NCI-H1694 treated with DMSO at 0.1 percent for 48 hours (cell line): ENCODE data around the gene PRPF19.
A peak's percentile ranks its signal among the peaks of the same experiment; 100 is the strongest.
"Not testable (repeated sequence)": the region's sequence is repeated elsewhere in the genome, so short reads cannot be mapped to it uniquely, and the experiment has no call there.

Experiments
- DNase-seq: peaks from one replicate; lab custom pipeline; 2025; lab: John Stamatoyannopoulos, UW

The PRPF19 gene

DNA sequence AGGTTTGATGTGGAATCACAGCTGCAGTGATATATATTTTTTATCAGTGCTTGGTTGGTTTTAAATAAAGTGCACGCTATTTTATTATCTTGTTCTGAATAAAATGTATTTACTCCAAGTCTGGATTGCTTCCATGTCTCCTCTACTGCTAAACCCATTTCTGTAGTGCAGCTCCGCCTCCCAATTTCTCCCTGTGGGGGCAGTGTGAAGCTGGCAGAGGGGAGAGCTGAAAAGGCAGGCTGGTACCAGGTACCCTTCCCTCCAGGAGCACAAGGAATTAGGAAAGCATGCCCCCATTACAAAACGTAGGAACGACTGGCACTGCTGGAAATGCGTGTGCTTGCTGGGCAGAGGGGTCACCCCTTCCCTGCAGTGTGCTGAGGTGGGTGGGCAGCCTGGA lies 16.9 kb upstream of the PRPF19 start:
- no peak for DNase-seq

DNA sequence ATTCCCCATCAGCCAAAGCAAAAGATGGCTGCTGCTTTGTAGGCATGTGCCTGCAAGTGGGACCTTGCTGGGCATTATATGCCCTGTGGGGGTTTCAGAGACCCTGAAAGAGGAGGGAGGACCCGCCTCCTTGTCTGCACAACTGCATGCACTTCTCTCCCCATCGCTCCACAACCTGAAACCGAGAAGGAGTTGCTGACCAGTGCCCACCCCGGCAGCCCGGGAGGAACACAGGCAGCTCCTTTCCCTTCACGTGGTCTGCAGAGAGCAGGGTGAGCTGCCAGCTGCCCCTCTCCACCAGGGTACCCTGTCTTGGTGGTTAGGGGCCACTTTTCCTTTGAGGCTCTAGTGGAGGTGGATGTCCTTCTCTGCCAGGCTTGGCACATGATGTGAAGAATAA lies 16.5 kb upstream of the PRPF19 start:
- no peak for DNase-seq

DNA sequence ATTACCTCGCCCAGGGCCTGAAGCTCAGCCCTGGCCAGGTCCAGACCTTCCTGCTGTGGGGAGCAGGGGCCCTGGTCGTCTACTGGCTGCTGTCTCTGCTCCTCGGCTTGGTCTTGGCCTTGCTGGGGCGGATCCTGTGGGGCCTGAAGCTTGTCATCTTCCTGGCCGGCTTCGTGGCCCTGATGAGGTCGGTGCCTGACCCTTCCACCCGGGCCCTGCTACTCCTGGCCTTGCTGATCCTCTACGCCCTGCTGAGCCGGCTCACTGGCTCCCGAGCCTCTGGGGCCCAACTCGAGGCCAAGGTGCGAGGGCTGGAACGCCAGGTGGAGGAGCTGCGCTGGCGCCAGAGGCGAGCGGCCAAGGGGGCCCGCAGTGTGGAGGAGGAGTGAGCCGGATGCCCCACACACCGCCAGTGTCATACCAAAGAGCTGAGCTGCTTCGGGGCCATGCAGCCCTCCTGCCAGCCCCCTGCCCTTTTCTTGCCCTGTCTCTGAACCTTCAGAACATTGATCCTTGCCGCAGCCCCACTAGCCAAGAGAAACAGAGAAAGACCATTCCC lies 15.5 kb upstream of the PRPF19 start:
- no peak for DNase-seq

DNA sequence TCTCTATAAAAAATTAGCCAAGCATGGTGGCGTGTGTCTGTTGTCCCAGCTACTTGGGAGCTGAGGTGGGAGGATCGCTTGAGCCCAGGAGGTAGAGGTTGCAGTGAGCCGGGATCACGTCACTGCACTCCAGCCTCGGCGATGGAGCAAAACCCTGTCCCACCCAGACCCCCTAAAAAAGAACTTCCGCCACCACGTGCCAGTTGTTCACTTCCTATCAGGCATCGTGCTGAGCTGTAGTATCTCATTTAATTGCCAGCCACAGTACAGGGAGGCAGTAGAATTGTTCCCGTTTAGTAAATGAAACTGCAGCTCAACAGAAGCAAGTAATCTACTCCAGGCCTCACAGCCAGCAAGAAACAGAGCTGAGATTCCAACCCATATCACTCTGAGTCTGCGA lies 14.9 kb upstream of the PRPF19 start:
- no peak for DNase-seq

DNA sequence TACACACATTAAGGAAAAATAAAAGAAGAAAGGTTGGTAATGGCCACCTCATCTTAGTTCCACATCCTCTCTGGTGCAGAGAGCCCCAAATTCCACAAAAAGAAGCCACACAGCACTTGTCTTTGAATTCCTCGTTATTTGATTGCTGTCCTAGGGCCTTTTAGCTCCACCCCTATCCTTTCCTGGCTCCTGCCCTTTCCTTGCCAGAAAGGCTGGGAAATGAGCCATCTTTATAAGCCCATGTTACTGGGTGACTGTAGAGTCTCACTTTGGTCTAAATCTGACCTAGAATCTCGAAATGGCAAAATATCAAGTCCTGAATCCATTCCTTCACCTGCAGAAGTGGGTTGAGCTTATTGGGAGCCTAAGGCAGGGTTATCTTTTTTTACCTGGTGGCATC lies 13.6 kb upstream of the PRPF19 start:
- DNase-seq, result no peak

DNA sequence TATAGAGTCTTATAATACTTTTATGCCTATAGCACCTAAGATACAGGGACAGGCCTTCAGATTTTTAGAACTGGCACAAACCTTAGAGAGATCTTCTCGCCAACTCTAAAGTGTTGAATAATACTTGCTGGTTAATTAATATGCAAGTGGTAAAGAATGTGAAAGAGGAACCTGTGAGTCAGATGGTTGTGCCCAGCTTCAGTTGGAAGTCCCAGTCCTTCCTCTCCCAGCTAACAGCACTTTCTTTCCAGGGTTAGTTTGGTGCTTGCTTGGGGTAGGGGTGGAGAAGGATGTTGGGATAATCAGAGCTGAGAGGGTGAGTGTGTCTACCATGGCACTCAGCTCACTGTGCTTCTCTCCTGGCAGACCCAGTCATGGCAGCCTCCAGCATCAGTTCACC lies 12.9 kb upstream of the PRPF19 start:
- DNase-seq, result no peak

DNA sequence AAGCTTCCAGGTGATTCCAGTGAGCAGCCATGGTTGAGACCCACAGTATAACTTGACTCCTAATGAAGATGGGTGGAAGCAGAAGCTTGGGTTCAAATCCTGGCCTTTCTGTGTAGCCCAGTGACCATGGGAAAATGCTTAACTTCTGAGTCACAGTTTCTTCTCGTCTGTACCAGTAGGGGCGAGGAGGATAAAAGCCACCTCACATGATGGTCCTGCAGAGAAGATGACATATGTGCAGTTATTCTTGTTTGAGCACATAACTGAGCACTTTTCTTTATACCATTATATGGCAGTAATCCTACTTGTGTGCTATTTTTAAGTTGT lies 12.5 kb upstream of the PRPF19 start:
- DNase-seq, result no peak

DNA sequence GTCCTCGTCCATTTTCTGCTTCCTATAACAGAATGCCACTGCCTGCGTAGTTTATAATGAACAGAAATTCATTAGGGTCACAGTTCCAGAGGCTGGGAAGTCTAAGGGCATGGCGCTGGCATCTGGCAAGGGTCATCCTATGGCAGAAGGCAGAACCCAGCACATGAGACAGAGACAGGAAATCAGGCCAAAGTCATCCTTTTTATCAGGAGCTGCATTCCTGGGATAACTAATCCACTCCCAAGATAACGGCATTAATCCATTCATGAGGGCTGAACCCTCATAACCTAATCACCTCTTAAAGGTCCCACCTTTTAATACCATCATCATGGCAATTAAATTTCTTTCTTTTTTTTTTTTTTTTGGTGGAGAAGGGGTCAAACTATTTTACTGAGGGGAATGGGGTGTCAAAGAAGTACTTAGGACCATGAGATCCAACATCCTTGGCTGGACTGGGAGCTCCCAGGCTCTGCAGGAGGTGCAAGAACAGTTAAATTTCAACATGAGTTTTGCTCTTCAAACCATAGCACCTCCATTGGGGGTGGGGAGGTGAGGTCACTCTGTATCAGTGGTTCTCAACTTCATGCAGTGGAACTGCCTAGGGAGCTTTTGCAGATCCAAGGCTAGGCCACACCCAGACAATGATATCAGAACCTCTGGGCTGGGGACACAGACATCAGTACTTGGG lies 12.0 kb upstream of the PRPF19 start:
- DNase-seq, result no peak

DNA sequence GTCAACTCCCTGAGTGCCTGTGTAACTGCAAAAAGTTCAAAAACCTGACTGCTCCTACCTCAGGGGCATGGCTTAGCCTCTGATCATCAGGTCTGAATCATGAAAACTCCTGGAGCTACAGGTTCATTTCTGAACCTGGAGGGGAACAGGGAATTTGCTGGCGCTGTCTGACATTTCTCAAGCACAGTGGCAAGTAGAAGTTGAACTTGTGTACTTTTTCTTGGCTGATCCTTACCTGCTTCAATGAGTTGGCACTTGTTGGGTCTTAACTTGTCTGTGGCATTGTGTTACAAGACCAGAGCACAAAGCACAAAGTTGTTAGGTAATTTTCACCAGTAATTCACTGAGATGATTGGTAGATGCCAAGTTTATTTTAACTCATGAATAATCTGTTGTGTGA lies 10.9 kb upstream of the PRPF19 start:
- DNase-seq, result no peak

DNA sequence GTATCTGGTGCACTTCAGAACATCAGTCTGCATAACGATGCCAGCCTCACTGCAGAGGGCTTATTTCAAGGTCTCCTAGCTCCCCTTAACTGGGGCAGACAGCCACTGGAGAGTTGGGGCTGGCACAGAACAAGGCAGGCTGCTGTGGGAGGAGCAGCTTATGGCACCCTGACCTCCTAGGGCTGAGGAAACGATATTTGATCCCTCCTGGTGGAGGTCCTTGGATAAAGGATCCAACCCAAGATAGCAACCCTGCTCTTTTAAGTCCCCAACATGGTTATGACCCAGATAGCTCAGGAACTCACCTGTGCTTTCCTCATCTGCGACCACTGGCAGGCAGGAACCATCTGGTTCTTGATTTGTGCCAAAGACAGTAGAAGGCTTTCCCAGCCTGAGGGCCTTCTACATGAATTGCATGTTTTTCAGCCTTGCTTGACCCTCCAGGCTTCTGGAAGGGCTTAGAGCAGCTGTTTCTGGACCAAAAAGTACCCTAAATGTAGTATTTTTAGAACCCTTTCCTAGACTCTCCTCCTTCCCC lies 10.4 kb upstream of the PRPF19 start:
- DNase-seq, result no peak

DNA sequence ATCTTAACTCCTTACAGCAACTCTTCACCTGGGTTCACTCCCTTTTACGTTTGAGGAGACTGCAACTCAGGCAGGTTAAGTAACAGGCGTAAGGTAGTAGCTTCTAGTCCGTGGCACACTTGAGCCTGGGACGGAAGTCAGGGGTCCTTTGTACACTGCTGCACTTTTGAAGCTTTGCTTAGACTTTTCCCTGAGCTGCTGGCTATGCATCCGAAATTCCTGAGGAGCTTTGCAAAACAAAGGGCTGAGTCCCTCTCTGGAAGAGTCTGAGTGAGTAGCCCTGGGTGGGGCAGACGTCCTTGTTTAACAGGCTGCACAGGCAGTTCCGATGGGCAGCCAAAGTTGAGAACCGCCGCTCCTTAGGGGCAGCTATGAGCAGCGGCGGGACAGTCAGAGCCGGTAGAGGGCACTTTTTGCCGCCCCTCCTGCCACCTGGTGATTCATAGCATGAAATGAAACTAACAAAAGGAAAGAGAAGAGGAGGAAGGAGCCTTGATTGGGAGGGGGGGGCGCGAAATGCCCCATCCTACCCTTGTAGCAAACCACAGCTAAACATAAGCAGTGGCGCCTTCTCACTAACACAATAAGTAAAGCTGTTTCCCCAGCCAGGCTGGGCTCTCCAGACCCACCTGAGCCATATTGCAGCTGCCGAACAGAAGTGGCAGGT lies 9.0 kb upstream of the PRPF19 start:
- no peak for DNase-seq

DNA sequence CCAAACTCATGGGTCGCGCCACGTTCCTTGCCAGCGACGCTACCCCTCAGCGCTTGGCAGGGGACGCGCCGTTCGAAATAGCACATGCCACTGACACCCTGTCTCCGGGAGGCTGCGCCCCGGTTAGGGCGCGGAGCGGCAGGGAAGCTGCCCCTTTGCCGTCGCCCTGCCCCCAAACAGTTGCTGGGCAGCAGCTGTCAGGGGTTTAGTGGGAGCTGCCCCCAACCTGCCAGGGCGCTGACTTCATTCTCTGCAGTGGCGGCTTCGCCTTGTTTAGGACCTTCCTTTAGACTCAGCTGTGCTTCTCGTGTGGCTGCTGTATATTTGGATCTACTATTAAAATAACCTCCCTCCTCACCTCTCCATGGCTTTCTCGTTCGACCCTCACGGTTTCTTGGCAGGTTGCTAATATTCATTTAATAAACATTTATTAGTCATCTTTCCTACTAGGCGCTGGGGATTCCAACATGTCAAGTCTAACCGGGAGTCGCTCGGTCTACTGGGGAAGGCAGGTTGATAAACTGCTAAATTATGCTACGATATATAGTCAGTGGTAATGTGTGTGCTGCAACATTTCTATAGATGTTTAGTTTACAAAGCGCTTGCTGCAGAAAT lies 8.4 kb upstream of the PRPF19 start:
- DNase-seq, result no peak

DNA sequence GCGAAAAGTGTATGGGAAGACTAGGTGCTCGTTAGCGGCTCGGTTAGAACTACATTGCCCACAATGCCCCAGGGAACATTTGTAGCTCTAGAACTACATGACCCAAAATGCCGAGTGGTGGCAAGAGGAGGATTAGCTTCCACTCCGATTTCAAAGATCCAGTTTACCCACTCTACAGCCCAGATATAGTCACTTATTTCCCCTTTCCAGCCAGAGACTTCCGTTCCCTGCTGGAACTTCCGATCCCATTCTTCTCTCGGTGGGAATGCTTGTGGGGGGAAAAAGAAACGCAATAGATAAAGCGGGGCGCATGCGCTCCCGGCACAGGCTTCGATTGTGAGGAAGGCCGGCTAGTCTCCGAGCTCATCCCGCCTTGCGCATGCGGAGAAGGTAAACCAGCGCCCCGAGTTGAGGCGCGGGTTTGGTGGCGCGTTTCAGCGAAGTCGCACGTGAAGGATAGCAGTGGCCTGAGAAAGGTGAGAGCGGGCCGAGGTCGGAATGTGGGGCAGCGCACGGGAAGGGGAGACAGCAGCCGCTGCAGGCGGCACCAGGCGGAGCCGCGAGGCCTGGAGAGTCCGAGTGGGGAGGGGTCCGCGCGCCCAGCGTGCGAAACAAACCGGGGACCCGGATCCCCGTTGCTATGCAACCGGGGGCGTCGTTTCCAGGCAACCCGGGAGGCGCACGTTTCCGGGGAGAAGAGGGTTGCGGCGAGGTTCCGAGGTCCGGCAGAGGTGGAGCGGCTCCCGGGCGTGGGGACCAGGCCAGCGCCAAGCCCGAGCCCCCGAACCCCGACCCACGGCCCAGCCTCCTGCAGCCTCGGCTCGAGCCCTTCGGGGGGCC lies 7.6 kb upstream of the PRPF19 start, which contains the start of gene TMEM109:
Gene TMEM109, plus strand, starts transcription at position 366 of the 840 bp plus-strand sequence. CDS start 5,536 bp downstream, outside the sequence.
- peak; percentile 92 for DNase-seq

DNA sequence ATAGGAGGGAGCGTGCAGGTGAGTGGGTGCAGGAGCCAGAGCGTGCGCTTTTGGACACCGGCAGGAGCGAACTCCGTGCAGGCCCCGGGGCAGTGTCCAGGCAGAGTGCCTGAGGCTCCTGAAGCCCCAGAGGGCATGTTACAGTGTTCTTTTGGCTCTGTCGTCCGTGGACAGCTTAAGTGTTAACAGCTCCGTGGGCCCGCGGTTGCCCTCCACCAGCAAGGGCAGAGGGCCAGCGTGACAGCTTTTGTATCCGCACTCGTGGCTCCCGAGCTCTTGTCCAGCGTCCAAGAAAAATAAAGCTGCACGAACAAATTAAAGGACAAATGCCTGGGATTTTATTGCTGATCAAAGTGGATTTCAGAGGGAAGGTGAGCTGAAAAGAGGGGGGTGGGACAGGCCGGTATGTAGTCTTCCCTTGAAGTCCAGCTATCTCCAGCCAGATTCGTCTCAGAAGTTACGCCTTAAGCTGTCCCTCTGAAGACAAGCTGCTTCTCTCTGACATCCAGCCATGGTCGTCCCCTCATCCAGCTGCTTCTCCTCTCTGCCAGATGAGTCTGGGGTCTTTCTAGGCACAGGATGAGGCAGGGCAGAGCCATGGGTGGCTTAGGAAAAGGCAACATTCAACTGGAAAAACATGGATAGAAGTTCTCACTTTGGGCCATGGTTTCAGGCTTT lies 6.6 kb upstream of the PRPF19 start:
- DNase-seq, result no peak

DNA sequence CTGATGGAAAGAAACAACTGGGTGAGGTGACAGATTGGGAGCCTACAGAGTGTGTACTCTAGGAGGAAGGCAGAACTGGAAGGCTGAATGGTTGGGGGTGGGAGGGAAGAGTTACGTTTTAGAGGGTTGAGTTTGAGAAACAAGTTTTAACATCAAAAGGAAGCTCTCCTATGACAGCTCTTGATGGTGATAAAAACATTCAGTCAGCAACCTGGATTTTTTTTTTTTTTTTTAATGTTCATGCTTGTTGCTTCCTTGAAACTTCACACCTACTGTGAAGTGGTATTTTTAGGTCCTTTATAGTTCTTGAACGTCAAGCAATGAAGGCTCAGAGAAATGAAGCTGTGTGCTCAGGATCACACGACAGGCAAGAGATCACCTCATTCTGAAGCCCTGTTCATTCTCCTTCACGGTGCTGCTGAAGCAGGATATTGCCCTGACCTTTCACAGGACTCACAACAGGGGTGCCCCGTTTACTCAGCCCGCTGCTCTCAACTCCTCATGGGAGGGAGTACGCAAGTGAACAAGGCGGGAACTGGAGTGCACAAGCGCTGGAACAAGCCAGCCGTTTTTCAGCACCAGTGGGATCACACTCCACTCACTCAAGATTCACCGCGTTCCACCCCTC lies 6.0 kb upstream of the PRPF19 start:
- DNase-seq, result no peak

DNA sequence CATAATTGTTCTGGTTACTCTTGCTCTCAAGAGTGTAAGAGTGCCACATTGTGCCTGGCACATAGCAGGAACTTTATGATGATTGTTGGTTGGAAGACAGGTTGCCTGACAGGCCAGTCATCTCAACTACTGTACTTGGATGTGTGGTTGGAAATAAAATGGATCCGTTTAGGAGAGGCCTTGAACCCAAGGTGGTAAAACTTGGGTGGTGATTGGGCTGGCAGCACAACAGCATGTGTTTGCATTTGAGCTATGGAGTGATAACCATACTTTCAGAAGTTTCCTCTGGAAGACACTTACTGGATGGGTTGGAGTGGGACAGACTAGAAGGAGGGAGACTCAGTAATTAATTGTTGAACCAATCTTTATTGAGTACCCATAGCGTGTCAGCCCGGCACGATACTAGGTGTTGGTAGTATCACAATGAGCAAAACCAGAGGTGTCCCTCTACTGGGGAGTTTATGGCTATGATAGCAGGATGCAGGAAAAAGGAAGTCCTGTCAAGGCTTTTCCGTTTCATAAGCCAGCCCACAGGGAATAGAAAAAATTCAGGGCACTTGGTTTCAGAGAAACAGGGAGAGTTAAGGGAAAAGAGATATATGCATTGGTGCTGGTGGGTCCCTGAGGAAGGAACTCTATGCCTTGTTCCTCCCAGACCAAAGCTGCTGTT lies 4.5 kb upstream of the PRPF19 start:
- DNase-seq, result no peak

DNA sequence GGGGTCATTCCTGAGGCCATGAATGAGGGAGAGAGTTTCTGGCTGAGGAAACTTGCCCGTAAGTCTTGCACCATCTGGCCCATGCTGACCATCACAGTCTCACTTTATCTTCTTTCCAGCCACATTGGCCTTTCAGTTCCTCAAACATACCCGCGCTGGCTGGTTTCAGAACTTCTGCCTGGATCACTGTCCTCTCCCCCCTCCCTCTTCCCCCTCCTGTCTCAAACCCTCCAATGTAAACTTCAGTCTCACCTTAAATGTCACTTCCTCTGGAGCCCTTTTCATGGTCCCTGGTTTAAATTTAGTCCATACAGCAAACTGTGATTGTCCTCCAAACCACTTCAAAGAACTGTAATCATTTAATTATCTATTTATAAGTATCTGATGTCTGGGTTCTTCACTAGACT lies 3.9 kb upstream of the PRPF19 start:
- DNase-seq, result no peak

DNA sequence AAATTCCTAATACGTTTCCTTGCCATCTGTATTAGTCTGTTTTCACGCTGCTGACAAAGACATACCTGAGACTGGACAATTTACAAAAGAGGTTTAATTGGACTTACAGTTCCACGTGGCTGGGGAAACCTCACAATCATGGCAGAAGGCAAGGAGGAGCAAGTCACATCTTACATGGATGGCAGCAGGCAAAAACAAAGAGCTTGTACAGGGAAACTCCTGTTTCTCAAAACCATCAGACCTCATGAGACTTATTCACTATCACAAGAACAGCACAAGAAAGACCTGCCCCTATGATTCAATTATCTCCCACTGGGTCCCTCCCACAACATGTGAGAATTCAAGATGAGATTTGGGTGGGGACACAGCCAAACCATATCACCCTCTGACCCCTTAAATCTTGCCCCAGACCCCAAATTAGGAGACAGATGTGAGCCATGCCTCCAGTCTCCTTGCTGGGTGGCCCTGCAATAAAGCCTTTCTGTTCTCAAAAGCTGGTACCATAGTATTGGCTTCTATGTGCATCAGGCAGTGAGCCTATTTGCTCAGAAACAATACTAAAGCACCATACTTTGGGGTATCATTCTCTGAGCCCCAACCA lies 3.4 kb upstream of the PRPF19 start:
- DNase-seq, result not testable (repeated sequence)

DNA sequence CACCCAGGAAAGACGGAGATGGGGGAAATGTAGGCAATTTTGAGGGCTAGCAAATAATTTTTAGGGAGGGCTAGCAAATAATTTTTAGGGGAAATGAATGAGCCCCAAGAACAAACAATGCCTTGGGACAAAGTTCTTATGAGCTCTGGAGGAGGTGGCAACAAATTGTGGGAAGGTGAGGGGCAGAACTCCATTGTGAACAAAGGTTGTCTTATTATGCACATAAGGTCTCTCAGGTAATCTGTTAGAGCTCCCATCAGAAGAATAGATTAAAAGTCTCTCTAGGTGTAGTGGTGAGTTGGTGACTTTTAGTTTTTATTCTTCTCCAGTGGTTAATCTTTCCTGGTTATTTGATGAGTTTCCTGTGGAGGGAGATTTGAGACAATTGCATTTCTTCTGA lies 2.4 kb upstream of the PRPF19 start:
- no peak for DNase-seq

DNA sequence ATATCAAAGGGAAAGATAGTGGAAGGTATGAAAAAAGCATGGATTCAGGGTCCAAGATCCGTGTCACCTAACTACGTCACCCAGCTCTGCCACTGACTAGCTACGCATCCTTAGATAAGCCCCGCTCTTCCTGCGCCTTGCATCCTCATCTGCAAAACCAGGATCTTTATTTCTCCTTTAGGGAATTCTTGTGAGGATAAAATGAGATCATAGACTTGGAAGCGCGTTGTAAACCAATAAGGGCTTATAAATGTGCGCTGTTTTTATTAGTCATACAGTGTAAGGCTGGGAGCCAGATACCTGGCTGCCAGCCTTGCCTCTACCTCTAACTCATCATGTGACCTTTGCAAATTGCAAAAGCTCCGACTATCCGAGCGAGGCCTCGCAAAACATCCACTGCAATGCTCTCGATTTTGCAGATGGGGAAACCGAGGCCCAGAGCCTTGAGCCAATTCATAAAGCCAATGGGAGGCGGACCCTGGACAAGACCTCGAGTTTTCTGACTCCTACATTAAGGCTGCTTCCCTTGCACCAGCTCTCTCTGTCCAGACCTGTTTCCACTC lies 753 bp downstream of the PRPF19 start:
- no peak for DNase-seq
